NT2/D1 (cell line): ENCODE measurements around the gene SSTR4.

Source experiments
- SUZ12 ChIP-seq: IDR thresholded peaks from 2 replicates; pipeline ENCODE4 v1.6.1; 2011; ENCODE audit not compliant: insufficient read length, insufficient read depth; ENCODE audit errors: extremely low read depth
- YY1 ChIP-seq: IDR thresholded peaks from 2 replicates; pipeline ENCODE4 v1.6.1; 2011; ENCODE audit not compliant: insufficient read length, insufficient read depth
- ZNF274 ChIP-seq: IDR thresholded peaks from 2 replicates; pipeline ENCODE4 v1.6.1; 2011; ENCODE audit warnings: mild to moderate bottlenecking, low read depth, low read length

DNA sequence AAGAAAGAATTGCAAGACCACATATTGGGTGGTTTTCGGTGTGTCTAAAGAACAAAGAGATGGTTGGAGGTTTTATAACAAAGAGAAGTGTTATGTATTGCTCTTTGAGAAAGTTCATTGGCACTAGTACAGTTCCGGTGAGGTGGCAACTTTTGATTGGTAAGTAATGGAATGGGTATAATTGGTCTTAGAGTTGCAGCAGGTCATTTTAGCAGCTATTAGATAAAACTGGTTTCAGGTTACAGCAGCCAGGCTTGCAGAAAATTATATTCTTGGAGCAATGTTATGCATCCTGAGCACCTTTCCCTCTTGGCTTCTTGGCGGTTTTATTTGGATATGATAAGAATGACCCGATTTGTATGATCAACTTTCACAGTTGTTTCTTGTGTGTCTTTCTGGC, 12.3 kb upstream of the SSTR4 start:
- TF ChIP-seq SUZ12: no peak
- no peak for TF ChIP-seq ZNF274
- no peak for TF ChIP-seq YY1
